IPS DF 4.7 (cell line): ENCODE measurements around the gene TPM4.
"Not testable (repeated sequence)": the region's sequence is repeated elsewhere in the genome, so short reads cannot be mapped to it uniquely, and the experiment has no call there.

Source experiments
- DNase-seq: peaks from one replicate; pipeline ENCODE4 v3.0.0-alpha.2; 2013; ENCODE audit warnings: low spot score; ENCODE audit errors: extremely low read depth

TPM4 gene

DNA sequence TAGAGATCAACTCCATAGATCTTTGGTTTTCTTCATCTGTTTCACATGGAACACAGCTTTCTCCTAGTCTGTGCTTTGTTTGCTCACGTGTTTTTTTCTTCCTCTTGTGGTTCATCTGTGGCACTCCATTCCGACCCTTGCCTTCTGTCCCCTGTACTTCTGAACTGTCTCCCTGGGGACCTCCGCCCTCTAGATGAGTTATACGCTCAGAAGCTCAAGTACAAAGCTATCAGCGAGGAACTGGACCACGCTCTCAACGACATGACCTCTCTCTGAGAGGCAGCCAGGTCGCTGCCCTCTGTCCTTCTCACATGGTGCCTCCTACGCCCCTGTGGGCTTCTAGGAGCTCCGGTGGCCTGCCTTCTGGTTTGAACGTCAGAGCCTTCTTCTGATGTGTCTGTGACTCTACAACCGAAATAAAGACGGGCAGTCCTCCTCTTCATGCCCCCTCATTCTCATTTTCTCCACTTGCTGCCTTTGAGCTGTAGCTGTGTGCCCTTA lies 18.8 kb downstream of the TPM4 start:
- no peak for DNase-seq

DNA sequence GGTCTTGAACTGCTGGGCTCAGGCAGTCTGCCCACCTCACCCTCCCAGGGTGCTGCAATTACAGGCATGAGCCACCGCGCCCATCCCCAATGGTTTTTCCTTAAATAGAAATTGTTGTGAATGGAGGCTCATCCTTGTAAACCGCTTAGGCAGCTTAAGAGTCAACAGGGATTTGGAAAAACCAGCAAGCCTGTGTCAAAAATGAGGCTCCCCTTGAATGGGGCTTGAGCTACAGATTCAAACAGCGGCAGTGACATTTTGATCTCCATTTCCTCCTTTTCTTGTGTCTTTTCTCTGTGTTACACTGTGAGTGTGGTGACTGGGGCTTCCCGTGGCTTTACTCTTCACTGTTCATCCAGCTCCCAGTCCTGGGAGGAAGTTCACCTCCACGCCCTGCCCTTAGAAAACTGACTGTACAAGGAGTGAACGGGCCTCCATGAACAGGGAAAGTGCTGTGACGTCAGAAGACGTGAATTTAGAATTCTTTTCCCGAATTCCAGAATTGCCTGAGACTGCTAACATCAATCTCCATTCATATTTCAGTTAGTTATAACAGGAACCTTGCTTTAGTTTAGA lies 20.1 kb downstream of the TPM4 start:
- no peak for DNase-seq

DNA sequence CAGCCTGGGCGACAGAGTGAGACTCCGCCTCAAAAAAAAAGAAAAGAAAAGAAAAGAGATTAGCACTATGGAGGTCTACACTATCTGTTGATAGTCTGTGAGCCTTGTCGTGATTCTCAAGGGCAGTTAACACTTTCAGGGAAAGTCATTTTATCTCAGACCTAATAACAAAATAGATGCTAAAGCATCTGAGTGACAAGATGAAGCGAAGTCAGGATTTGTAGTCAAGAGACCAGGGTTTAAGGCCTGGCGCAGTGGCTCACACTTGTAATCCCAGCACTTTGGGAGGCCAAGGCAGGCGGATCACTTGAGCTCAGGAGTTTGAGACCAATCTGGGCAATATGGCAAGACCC lies 22.1 kb downstream of the TPM4 start:
- DNase-seq = no peak

DNA sequence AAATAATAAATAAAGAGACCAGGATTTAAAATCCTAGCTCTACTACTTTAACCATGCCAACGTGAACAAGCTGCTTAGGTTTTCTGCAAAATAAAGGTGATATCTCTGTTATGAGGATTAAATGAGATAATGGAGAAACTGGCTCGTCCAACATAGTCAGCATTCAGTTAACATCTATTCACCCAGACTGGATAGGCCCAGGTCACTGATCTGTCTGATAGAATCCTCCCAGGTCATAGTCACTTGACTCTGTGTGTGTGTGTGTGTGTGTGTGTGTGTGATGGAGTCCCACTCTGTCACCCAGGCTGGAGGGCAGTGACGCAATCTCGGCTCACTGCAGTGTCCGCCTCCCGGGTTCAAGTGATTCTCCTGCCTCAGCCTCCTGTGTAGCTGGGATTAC lies 22.5 kb downstream of the TPM4 start:
- DNase-seq = no peak

DNA sequence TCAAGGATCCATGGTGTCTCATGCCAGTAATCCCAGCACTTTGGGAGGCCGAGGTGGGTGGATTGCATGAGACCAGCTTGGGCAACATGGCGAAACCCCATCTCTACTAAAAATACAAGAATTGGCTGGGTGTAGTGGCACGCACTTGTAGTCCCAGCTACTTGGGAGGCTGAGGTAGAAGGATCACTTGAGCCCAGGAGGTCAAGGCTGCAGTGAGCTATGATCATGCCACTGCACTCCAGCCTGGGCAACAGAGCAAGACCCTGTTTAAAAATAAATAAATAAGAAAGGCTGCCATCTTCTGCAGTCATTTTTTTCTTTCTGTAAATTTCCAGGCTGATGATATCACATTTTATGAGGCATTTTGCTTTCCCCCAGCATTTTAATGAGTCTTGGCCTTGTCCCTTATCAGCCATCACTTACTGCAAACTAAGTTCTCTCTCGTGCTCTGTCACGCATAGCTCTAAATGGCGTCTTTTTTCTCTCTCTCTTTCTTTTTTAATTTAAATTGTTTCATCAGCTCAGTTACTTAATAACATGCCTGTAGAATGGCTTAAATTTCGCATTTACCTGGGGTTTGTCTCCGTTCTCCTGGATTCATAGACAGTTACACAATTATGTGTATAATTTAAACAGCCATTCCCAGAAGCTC lies 23.1 kb downstream of the TPM4 start:
- not testable (repeated sequence) for DNase-seq

DNA sequence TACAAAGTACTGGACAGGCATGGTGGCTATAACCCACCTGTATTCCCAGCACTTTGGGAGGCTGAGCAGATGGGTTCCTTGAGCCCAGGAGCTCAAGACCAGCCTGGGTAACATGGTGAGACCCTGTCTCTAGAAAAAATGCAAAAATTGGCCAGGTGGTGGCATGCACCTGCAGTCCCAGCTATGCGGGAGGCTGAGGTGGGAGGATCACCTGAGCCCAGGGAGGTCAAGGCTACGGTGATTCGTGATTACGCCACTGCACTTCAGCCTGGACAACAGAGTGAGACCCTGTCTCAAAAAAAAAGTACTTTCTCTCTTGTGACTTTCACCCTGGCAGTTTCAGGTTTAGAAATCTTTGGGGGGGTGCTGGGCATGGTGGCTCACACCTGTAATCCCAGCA lies 24.2 kb downstream of the TPM4 start:
- no peak for DNase-seq

DNA sequence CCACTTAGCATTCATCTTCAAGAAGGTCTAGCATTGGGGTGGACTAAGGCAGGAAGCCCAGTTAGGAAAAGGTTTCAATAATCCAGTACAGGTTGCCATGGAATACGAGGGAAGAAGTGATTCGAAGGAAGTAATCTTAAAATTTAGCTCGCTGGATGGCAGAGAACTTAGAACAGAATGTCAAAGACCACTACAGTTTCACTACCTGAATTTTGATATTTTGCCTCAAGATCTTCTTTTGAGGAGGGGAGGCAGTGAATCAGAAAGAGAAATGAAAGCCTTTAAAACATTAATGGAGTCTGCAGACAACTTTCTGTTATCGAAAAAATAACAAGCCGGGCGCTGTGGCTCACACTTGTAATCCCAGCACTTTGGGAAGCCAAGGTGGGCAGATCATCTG lies 28.4 kb downstream of the TPM4 start:
- DNase-seq = no peak

DNA sequence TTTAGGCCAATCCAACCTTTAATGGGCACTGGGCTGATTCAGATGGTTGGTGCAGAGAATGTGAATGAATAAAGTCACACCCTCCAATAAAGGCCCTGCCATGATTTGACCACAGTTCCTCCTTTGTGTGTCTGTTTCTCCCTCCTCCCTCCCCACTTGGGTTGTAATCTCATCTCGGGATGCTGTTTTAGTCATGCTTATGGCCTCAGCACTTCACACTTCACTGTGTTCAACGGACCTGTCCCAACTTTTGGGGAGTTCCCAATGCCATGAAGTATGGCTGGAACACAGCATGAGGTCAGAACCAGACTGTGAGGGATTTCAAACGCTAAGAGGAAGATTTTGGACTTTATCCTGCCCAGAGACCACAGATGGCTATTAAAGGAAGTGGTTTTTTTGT lies 29.8 kb downstream of the TPM4 start:
- no peak for DNase-seq

DNA sequence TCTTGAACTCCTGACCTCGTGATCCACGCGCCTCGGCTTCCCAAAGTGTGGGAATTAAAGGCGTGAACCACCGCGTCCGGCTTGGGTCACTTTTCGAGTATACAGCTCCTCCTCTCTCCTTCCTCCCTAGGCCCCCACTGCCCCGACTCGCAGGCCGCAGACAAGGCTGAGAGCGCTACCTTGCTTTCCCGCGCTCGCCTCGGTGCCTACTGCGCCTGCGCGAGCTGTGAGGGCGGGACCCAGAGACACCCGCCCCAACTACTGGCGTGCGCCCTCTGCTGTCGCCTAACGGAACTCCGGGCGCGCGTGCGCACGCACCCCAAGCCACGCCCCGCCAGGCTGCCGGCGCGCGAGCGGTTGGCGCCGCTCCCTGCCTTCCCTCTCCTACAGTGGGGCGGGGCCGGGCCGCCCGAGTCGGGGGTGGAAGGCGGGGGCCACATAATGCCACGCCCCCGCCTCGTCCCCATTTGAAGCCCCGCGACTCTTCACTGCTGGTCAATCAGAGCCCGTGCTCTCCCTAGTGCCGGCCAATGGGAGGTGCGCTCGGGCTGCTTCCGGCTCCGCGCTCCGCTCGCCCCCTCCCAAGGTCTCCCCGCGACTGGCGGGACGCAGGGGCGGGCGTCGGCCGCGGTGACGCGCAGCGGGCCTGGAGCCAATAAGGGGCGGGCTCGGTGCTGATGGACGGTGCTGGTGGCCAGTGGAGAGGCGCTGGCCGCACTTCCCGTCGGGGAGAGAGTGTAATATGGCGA lies 35.0 kb downstream of the TPM4 start, which contains the start of gene RAB8A:
RAB8A (plus strand) TSS at position 730 of the 749 bp plus-strand sequence; CDS start at position 743, 13 bp downstream.
- DNase-seq = peak; percentile 84

DNA sequence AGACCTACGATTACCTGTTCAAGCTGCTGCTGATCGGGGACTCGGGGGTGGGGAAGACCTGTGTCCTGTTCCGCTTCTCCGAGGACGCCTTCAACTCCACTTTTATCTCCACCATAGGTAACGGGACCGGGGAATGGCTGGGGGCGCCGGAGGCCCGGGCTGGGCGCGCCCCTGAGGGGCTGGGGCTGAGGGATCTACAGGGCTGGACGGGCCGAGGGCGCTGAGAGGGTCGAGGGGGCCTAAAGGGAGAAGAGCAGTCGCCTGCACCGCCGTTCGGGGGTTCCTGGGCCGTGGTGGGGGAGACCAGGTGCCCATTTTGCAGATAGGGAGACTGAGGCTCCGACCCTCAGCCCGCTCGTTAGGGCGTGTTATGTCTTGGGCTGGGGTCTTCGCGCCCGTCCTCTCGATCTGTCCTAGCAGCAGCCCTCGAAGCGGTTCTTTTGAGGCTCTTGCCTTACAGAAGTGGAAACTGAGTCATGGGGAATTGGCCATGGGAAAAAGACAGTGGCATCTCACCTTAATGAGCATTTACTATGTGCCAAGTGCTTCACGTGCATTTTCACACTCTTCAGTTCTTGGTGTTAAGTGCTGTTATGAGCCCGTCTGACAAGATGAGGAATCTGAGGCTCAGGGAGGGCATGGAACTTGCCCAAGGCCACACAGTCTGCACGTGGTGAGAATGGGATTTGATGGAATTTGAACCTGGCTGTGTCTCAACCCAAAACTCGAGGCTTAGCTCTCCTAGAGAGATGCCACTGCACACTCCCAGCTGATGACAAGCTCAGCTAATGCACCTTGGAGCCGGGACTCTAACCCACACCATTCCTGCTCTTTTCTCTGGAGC lies 35.8 kb downstream of the TPM4 start:
- no peak for DNase-seq

DNA sequence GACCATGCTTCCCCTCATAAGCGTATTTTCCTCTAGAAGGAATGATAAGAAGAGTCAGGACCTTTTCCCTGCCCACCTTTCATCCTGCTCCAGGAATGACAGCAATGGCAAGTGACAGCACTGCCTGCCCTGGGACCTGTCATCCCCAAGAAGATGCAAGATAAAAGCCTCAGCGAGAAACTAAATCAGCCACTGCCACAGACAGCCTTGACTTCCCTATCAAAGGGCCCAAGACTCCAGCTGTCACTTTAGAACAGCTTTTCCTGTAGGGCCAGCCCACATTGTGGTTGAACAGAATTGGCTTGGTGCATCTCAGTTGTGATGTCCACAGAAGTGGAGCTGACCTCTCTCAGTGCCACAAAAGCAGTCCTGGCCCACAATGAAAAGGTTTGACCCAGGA lies 36.5 kb downstream of the TPM4 start:
- DNase-seq = no peak

DNA sequence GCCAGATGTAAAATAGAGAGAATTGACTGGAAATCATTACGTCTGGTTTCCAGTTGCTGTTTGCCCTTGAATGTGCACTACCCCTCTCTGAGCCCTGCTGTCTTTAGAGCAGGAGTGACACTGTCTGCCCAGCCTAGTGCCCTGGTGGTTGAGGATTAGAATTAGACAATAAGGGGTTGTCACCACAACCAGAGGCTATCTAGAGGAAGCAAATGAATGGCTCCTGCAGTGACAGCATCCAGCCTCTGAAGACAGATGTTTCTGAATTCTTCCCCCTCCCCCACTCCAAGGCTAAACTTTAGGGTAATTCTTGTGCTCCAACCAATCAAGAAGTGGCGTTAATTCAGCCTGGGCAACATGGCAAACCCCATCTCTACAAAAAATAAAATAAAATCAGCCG lies 37.4 kb downstream of the TPM4 start:
- no peak for DNase-seq

DNA sequence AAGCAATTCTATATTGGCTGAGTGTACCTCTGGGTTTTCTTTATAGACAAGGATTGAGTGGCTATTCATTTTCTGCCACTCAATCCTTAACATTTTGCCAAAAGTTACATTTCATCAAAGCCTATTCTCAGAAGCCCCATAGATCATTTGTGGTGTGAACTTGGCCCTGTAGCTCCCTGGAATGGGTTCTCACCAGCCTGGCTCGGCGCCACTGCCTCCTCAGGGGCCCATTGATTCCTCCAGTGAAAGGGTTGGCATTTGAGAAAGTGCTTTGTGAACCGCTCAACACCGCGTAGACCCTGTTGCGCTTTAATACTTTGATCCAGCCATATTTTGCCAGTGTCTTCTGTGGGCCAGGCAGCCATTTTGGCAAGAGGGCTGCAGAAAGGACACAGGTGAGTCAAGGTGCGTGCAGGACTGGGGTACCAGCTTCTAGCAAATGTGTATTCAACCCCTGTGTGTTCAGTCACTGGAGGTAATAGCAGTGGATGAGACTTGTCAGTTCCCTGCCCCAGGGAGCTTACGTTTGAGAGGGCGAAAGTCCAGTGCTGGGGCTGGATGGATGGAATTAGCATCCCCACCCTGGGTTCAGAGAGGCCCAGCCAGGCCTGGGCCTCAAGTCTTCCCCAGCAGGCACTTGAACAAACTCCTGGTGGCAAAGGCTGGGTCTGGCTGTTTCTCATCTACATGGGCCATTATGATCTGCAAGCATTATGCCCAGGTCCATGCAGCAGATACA lies 39.2 kb downstream of the TPM4 start:
- no peak for DNase-seq

DNA sequence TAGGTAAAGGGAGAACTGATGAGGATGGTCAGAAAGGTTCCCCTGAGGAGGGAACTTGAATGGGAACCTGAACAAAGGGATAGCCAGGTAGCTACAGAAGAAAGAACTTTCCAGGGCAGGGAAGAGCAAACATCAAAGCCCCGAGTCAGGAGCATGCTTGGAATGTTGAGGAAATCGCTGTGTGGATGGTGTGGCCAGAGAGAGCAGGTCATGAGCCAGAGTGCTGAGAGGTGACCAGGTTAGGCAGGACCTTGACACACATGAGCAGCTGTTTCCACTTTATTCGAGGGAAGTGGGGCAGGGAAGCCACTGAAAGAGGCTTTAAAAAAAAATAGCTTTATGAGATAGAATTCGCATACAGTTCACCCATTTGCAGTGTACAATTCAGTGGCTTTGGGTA lies 39.8 kb downstream of the TPM4 start:
- no peak for DNase-seq

DNA sequence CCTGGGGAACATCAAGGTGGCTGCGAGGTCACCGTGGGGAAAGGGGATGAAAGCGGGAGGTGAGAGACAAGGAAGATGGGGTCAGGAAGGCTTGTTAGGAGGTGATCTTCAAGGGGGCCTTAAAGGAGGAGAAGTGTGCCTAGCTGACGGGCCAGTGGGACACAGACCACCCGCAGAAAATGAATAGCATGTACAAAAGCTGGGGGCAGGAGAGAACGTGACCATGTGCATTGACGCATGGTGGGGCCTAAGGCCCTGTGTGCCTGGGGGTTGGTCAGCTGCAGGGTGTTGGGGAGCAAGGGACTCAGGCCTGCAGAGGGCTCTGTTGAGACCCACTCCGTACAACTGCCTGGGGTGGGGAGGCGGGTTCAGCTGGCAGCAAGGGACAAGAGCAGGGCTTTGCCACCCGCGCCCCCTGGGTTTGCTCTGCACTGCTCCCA lies 41.3 kb downstream of the TPM4 start:
- no peak for DNase-seq

DNA sequence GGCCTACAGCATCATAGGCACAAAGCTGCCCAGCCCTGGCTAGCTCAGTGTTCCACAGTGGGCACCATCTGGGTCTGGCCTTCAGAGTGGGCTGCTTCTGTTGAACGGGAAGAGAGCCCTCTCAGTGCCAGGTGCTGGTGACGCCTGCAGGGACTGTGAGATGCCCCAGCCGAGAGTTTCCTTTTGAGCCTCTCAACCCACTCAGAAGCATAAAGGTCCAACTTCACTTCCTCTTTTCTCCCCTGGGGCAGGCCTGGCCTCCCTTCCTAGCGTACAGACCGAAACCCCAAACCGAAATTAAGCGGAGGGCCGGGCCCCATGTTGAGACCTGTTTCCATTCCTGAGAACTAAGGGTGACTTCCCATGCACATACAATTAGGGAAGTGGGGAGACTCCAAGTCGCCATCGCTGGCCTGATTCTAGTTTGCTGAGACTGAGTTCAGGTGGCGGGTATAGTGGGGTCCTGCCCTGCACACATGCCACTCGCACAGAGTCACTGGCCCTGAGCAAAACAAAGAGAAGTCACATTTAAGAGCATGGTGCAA lies 42.3 kb downstream of the TPM4 start:
- DNase-seq = no peak

DNA sequence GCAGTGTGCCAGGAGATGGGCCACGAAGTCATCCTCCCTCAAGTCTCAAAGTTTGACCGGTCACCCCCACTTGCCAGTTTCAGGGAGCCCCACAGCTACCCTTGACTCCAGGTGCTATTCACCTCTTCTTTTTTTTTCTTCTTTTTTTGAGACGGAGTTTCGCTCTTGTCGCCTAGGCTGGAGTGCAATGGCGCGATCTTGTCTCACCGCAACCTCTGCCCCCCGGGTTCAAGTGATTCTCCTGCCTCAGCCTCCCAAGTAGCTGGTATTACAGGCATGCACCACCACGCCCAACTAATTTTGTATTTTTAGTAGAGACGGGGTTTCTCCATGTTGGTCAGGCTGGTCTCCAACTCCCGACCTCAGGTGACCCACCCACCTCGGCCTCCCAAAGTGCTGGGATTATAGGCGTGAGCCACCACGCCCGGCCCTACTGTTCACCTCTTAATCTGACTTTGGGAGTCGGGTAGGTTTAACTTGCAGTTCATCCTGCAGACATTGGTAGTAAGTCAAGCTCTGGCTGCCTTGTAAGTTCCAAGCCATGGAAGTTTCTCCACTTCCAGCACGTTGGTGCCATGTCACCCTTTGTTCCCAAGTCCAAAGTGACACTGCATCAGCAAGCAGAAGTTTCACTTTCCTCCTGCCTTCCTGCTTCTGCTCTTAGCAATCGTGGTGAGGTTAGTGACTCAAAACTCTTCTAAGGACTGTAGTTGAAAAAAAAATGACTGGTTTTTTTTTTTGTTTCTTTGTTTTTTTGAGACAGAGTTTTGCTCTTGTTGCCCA lies 43.0 kb downstream of the TPM4 start:
- not testable (repeated sequence) for DNase-seq

DNA sequence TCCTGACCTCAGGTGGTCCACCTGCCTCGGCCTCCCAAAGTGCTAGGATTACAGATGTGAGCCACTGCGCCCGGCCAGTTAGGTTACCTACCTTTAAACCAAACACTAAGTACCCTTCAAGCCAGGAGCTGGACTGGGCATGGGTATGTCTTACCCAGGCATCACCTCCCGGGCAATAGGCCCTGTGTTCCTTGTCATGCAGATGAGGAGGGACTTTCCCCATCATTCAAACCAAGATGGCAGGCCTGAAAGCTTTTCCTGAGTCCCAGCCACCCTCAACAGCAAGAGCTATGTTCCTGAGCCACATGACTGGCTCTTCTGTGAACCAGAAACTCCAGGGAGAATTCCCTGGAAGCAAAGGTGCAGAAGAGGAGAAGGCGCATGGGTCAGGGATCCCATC lies 44.8 kb downstream of the TPM4 start:
- DNase-seq = no peak

DNA sequence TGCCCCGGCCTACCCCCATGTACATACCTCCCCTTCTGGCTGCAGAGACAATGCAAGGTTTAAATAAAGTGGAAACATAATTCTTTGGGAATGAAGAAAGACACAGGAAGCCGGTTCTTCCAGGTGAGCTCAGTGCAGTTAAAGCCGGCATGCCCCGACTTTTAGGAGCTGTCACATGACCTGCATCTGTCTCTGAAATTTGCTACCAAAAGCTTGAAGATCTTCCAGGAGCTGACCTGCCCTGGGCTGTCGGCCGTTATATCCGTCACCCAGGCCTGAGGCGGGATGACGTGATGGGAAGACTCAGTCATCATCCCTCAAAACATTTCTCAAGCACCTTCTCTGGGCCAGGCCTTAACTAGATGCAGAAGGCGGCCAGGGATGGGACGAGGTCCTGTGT lies 45.7 kb downstream of the TPM4 start:
- DNase-seq = no peak

DNA sequence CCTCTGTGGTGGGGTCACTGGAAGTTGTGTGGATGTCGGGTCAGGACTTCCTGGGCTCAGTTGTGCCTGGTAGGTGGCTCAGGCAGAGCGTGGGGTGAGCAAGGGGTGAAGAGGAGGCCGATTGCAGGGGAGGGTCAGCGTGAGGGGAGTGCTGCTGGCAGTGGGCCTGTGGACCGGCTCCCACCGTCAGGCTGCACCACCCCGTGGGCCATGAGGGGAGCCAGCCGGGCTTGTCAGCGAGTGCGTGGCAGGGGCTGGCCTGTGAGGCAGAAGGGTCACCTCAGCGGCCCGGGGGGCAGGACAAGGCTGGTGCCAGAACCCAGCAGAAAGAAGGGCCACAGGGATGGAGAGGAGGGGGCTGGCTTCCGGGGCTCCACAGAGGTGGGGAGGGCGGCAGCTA lies 48.7 kb downstream of the TPM4 start:
- no peak for DNase-seq
